GM08714 (cell line): ENCODE measurements around the gene MT1HL1.

ENCODE experiments used
- H3K4me3 ChIP-seq: fragments of 200-500 bp; sonication (Bioruptor generic); 2 replicates; pipeline ENCODE4 v1.5.1; 2014; ENCODE audit warnings: mild to moderate bottlenecking, low read length, inconsistent platforms
- ZNF274 ChIP-seq: IDR thresholded peaks from 2 replicates; pipeline ENCODE4 v1.6.1; 2012; ENCODE audit warnings: mild to moderate bottlenecking, low read depth, low read length

The MT1HL1 gene

GRCh38 chr1:237004116-237004515, at the start of gene MT1HL1:
MT1HL1 (minus strand) TSS chr1:237004441; CDS start chr1:237004372, 69 bp downstream.
- TF ChIP-seq ZNF274 = no peak
- H3K4me3 ChIP-seq = no peak within 1 kb of the TSS

DNA sequence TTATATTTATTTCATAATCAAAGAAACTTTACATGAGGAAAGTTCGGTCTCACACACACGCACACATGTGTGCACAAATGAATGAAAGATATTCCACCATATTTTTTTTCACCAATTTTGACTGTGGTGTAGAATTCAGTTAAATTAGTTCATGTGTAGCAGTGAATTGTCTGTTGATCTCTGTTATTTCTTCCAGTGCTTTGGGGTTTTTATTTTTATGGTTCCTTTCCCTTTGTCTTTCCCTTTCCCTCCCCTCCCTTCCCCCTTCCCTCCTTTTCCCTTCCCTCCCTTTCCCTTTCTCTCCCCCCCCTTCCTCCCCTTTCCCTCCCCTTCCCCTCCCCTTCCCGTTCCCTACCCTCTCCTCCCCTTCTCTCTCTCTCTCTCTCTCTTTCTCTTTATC, 46.7 kb upstream of the MT1HL1 start:
- TF ChIP-seq ZNF274 = no peak
- H3K4me3 ChIP-seq = no peak overlapping the region

- TF ChIP-seq ZNF274 = no peak
- H3K4me3 ChIP-seq = no peak overlapping the region
Measured at GRCh38 chr1:237050185-237050584, 45.9 kb upstream of the MT1HL1 start.

DNA sequence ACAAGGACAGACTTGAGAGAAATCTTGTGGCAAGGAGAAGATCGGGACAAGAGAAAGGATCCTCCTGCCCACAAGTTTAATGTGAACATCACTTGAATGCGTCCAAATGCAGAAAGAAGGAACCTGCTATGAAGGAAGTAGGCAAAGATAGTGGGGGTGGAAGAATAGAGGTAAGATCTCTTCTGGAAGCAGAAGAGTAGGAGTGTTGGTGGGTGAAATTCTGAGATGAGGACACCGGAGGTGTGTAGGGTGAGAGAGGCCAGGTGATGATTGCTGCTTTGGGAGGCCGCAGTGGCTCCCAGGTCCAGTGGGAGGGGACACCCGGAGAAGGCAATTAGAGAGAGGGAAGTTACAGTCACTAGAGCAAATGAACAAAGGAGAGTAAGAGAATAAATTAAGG, 44.6 kb upstream of the MT1HL1 start:
- no peak overlapping the region for H3K4me3 ChIP-seq
- TF ChIP-seq ZNF274 = no peak

DNA sequence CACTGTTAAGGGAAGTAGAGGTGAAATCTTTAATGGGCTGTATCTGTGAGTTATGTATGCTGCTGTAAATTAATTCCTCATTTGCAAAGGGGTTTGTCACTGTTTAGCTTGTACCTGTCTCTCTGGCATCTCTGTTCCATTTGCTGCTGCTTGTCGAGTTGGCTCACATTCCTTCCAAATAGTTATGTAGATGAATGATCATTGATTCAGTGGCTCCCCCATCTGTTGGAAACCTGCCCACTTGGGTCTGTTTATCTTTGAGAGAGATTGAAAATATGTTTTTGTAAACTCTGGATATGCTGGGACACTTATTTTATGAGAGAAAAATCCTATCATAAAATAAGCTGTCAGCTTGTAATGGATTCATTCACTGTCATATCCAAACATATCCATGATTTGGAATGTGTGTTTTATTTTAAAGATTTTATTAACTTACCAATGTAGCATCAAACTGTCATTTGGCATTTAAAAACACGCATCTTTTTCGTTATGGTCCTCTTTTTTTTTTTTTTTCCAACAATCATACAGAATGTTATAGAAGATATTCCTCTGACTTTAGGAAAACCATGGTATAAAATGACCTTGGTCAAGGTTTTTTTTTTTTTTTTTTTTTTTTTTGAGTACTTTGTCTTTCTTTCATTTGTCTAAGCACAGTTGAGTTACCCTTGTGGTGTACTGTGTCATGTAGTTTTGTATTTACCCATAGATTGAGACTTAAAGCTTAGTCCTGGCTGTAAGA, 41.2 kb upstream of the MT1HL1 start:
- H3K4me3 ChIP-seq = no peak overlapping the region
- TF ChIP-seq ZNF274 = no peak

GRCh38 chr1:237043846-237044636, 39.8 kb upstream of the MT1HL1 start:
- H3K4me3 ChIP-seq = no peak overlapping the region
- TF ChIP-seq ZNF274 = no peak

DNA sequence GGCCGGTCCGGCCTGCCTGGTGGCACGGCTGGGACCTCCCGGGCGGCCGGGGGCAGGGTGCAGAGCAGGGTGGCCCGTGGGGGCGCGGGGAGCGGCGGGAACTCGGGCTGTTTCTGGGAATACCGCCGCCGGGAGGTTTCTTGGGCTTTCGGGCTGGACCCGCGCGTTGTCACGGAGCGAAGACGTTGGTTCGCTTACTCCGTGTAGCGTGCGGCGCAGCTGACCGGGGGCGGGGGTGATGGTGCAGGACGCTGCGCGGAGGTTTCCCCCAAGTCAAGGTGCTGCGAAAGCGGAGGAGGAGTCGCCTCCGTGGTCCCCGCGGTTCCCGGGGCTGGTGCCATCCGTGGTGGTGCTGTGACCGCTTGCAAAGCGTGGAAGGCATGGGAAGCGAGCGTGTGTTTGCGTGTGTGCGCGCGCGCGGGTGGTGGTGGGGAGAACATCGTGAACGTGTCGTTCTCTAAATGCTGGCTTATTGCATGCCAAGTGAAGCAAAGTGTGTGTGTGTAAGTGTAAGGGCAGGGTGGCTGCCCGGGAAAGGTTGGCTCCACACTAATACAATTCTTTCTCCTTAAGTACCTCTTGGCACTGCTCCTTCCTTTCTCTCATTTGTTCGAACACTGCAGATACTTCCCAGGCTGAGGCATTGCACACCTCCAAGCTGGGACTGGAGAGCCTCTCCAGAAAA, 38.8 kb upstream of the MT1HL1 start:
- TF ChIP-seq ZNF274 = no peak
- no peak overlapping the region; the same call in 1 of the 2 replicates for H3K4me3 ChIP-seq

GRCh38 chr1:237042526-237042891, 38.3 kb upstream of the MT1HL1 start:
- no peak overlapping the region; the same call in 1 of the 2 replicates for H3K4me3 ChIP-seq
- no peak for TF ChIP-seq ZNF274

GRCh38 chr1:237041795-237042525, 37.7 kb upstream of the MT1HL1 start, which contains the start of gene RYR2:
RYR2 (plus strand) TSS chr1:237042184; CDS start chr1:237042522, 338 bp downstream.
- TF ChIP-seq ZNF274 = no peak
- H3K4me3 ChIP-seq = no peak within 1 kb of the TSS; the same call in 1 of the 2 replicates

- TF ChIP-seq ZNF274 = no peak
- H3K4me3 ChIP-seq = no peak overlapping the region
Measured at GRCh38 chr1:237041461-237041794, 37.2 kb upstream of the MT1HL1 start.

DNA sequence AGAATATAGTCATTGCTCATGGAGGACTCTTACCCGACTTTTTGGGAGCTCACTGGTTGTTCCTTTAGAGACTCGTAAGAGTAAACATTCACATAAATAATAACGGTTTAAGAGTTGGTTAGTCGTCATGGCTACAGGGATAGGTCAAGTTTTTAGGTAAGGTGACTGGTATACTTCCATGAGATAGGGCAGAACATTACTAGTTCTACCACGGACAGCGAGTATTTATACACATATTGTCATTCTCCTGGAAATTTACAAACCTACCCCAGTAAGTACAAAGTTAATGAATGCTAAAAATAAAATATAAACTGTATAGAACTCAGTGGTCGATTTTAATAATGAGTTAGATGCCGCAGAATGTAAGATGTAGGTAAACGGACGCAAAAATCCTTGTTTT, 36.6 kb upstream of the MT1HL1 start:
- H3K4me3 ChIP-seq = no peak overlapping the region
- TF ChIP-seq ZNF274 = no peak

DNA sequence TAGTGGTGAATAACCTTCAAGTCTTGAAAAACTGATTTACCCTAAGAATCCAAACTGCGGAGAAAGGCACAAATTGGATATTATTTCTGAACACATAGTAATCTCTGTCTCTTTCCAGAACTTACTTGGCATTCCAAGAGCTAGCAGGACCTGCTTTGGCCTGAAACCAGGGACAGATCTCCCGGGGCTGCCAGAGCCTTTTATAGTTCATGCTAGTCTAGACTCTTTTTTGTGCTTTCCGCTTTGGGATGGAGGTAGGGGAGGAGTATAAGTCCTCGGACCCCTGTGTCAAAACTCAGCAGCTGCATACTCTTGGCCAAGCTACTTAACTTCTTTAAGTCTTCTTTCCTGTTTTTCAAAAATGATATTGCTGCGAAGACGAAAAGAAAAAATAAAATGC, 34.0 kb upstream of the MT1HL1 start:
- TF ChIP-seq ZNF274 = no peak
- no peak overlapping the region for H3K4me3 ChIP-seq

DNA sequence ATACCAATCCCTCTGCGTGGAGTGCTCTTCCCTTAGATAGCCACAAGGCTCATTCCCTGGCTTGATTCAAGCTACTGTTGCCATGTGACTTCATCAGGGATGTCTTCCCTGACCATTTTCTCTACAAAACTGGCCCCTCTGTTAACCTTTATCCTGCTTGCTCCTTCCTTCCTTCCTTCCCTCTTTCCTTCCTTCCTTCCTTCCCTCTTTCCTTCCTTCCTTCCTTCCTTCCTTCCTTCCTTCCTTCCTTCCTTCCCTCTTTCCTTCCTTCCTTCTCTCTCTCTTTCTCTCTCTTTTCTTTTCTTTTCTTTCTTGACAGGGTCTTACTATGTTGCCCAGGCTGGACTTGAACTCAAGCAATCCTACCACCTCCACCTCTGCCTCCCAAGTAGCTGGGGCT, 31.5 kb upstream of the MT1HL1 start:
- no peak for TF ChIP-seq ZNF274
- no peak overlapping the region for H3K4me3 ChIP-seq

GRCh38 chr1:237033804-237034203, 29.6 kb upstream of the MT1HL1 start:
- TF ChIP-seq ZNF274 = no peak
- H3K4me3 ChIP-seq = no peak overlapping the region
